ENCODE measurements around the gene LRRC8A.
"Not testable (repeated sequence)": the region's sequence is repeated elsewhere in the genome, so short reads cannot be mapped to it uniquely, and the experiment has no call there.

LRRC8A gene

GRCh38 chr9:128943832-128944620, 62.1 kb downstream of the LRRC8A start (continued):
- TF ChIP-seq ZSCAN18 (tag by site-specific recombination; IDR thresholded peaks at IDR 0.05): no peak

- POLR2A ChIA-PET; H3K4me1 ChIP-seq (ENCODE audit: control insufficient read depth, insufficient read depth, low read length); H3K9me3 ChIP-seq (ENCODE audit: control insufficient read depth, insufficient read depth, low read depth, low read length); H3K4me3 ChIP-seq (ENCODE audit: low read depth, low read length); H3K27ac ChIP-seq (ENCODE audit: extremely low read depth, low read depth, low read length): not testable (repeated sequence)
- CTCF ChIA-PET: interaction anchor here (2.6 kb wide), 1 partner anchor 16 kb away, joined by 8 read pairs; no protein-coding TSS in a partner anchor
- H3K36me3 ChIP-seq (ENCODE audit: control insufficient read depth in 2 of 2, insufficient read depth in 1 of 2, low read length in 2 of 2): peaks cover 9 to 16% of the 10 kb centered on the region in 2 experiments; a peak in 2 of 3 replicates
Observed at GRCh38 chr9:128944966-128945365, 63.0 kb downstream of the LRRC8A start.

GRCh38 chr9:128945798-128946501, 64.0 kb downstream of the LRRC8A start:
- TF ChIP-seq ZXDB (tag by site-specific recombination; IDR thresholded peaks at IDR 0.05) (no peak), GLIS1 (tag by site-specific recombination; IDR thresholded peaks at IDR 0.05) (no peak), ZFP37 (tag by site-specific recombination; IDR thresholded peaks at IDR 0.05) (no peak), ZNF654 (tag by site-specific recombination; IDR thresholded peaks at IDR 0.05; ENCODE audit: low read depth) (no peak), ZNF37A (tag by site-specific recombination; IDR thresholded peaks at IDR 0.05) (no peak), ZNF362 (tag by site-specific recombination; IDR thresholded peaks at IDR 0.05) (no peak), HOXC10 (CRISPR knock-in tag; IDR thresholded peaks at IDR 0.05) (no peak), ZNF266 (tag by site-specific recombination; IDR thresholded peaks at IDR 0.05; ENCODE audit: low read depth) (no peak), GLI2 (tag by site-specific recombination; IDR thresholded peaks at IDR 0.05; ENCODE audit: borderline replicate concordance, low read depth) (no peak), ZNF658 (tag by site-specific recombination; IDR thresholded peaks at IDR 0.05) (no peak), HOXA7 (CRISPR knock-in tag; IDR thresholded peaks at IDR 0.05; ENCODE audit: borderline replicate concordance) (no peak)
- TF ChIP-seq, protein P1, sequence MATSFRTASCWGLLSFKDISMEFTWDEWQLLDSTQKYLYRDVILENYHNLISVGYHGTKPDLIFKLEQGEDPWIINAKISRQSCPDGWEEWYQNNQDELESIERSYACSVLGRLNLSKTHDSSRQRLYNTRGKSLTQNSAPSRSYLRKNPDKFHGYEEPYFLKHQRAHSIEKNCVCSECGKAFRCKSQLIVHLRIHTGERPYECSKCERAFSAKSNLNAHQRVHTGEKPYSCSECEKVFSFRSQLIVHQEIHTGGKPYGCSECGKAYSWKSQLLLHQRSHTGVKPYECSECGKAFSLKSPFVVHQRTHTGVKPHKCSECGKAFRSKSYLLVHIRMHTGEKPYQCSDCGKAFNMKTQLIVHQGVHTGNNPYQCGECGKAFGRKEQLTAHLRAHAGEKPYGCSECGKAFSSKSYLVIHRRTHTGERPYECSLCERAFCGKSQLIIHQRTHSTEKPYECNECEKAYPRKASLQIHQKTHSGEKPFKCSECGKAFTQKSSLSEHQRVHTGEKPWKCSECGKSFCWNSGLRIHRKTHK (tag by site-specific recombination; IDR thresholded peaks at IDR 0.05): no peak
- POLR2A ChIA-PET: no interaction called here
- CTCF ChIA-PET: interaction anchor here (0.6 to 2.6 kb wide), 4 partner anchors 10 to 120 kb away, joined by 3 to 8 read pairs (median 3); no protein-coding TSS in a partner anchor
- peaks cover 12 to 26% of the 10 kb centered on the region in 2 experiments; a peak in 2 of 3 replicates for H3K36me3 ChIP-seq (ENCODE audit: control insufficient read depth in 2 of 2, insufficient read depth in 1 of 2, low read length in 2 of 2)
- H3K4me1 ChIP-seq (ENCODE audit: control insufficient read depth, insufficient read depth, low read length): no peaks in the 10 kb centered on the region
- no peak overlapping the region for H3K4me3 ChIP-seq (ENCODE audit: low read depth, low read length)
- H3K9me3 ChIP-seq (ENCODE audit: control insufficient read depth, insufficient read depth, low read depth, low read length): no peaks in the 10 kb centered on the region
- no peak overlapping the region for H3K27ac ChIP-seq (ENCODE audit: extremely low read depth, low read depth, low read length)

All from HEK293 (cell line).